GM12892 (cell line): Measurements from ENCODE around the gene HABP4.

Source experiments
- DNase-seq: peaks from one replicate; pipeline ENCODE4 v3.0.0; 2011; ENCODE audit not compliant: insufficient read length
- FAIRE-seq: peaks from 2 replicates; lab custom pipeline; 2011; peaks lifted over from hg19 to GRCh38; lab: Jason Lieb, UNC
- POLR2A ChIP-seq: IDR thresholded peaks from 2 replicates; pipeline ENCODE4 v1.6.1; 2011; ENCODE audit warnings: low read depth, low read length, control low read depth
- POLR2AphosphoS5 ChIP-seq: IDR thresholded peaks from 2 replicates; pipeline ENCODE4 v1.6.1; 2011; ENCODE audit warnings: low read depth, low read length, control low read depth
- TAF1 ChIP-seq: IDR thresholded peaks from 2 replicates; pipeline ENCODE4 v1.6.1; 2011; ENCODE audit warnings: low read depth, mild to moderate bottlenecking, control low read depth, low read length, borderline replicate concordance

HABP4 gene

DNA sequence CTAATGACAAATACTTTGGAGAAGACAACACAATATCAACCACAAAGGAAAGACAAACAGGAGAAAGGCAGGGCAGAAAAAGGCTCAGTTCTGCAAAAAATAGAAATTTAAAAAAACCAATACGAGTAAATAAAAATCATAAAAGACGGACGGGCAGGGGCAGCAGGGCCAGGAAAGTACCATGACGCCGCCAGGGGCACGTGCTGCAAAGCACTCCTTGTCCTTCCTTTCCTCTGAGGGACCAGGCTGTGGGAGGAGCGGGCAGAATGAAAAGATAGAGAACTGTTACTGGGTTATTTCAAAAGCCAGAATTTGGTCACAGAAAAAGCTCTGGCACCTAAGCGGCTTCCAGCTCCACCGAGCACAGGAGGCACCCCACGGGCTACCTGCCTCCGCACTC lies 53.9 kb downstream of the HABP4 start:
- DNase-seq (no peak), FAIRE-seq (no peak)
- TF ChIP-seq TAF1, result no peak
- no peak for TF ChIP-seq POLR2AphosphoS5
- TF ChIP-seq POLR2A, result no peak

DNA sequence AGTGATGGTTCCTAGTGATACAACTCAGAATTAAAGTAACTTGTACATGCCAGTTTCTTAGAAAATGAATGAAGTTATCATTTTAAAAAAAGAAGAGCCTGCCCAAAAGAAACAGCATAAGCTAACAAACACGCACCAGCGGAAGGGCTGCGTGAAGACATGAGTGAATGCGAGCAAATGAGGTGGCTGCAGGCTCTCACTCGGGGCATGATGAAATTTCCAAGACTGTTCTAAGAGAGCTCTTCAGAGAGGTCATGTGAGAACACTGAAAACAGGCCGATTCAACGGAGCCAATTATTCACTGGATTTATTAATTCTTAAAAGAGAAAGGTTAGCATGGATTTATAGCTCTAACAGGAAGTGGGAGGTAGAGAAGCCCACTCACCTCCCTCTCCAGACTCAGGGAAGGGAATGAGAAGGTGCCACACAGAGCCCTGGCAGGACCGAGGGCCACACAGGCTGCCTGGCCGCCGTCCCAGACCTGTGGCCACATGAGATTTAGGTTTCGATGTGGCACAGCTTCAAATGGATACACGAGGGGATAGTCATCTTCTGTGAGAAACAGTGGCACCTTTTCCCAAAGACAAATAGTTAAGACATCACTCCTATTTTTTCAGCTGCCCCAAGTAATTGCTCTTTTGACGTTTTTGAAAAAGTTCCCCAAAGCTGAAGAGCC lies 55.5 kb downstream of the HABP4 start:
- TF ChIP-seq TAF1, result no peak
- TF ChIP-seq POLR2A, result no peak
- TF ChIP-seq POLR2AphosphoS5, result no peak
- no peak for DNase-seq
- FAIRE-seq, result no peak

DNA sequence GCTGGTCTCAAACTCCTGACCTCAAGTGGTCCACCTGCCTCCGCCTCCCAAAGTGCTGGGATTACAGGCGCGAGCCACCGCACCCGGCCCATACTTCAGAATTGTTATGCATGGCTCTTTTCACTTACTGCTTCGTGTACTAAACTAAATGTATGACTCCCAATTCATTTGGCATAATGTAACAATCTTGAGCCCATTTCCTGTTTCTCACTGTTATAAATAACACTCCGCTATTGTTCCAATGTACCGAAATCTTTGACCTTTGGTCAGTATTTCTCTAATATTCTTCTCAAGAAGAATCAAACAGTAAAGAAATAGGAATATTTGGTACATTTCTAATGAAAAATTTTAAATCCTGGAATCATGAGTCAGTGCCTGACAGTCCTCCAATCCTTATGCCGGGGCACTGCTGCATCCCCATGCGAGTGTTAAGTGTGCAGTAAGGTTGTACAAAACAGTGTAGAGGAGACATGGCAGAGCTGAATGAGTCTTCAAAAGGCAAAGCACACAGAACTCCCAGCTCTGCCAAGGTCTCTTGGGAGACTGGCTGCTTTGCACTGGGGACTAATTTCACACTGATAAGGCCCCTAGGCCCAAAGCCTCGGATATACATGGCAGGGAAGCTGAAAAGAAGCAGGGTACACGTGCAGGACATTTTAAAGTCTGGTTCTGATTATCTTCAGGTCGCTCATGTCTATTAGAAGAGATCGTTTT lies 58.4 kb downstream of the HABP4 start:
- DNase-seq (no peak), FAIRE-seq (no peak)
- no peak for TF ChIP-seq TAF1
- no peak for TF ChIP-seq POLR2A
- no peak for TF ChIP-seq POLR2AphosphoS5

DNA sequence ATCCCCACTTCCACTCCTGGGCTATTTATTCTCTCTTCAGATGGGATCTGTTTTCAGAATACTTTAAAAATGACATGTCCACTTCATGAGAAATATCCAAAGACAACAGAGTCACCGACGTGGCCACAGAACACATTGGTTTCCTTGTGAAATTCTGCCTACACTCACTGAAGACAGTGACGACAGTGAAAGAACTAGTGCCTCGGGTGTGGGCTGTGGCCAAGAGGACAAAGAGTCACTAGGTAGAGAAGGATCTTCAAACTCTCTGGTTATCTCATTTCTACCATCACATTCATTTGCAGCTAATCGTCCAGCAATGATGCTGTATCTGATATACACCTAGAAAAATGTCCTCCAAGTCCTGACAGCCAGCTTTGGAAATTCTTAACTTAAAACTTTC lies 59.1 kb downstream of the HABP4 start:
- DNase-seq, result no peak
- no peak for TF ChIP-seq POLR2AphosphoS5
- no peak for TF ChIP-seq POLR2A
- no peak for TF ChIP-seq TAF1
- no peak for FAIRE-seq

DNA sequence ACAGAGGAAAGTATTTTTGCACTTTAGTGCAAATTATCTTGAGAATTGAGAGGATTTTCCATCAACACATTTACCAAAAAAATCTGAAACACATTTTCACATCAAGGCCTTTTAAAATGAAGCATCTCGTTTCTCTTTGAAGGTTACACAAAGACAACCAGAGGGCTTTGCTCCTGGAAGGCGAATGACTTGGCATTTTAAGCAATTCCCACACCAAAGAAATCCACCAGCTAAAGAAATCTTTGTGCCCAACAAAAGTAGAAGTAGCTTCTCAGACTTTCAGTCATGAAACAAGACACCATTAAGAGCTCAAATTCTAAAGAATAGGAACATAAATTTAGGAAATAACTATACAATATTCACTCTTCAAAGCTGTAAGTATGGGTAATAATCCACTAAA lies 59.9 kb downstream of the HABP4 start:
- no peak for DNase-seq
- no peak for FAIRE-seq
- TF ChIP-seq POLR2A (no peak), TAF1 (no peak), POLR2AphosphoS5 (no peak)

DNA sequence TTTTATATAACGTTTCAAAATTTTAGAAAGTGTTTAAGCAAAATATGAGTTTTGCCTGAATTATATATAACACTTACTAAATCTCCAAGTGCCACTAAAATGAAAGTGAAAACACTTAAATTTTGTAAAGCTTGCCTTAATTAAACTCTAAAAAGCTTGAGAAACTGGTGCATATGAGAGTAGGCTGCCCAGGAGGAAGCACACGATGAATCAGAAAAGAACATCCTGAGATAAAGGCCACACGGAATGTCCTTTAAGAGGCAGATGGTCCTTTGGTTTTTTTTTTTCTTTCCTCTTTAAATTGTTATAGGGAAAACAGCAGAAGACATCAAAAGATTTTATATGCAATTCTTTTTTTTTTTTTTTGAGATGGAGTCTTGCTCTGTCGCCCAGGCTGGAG lies 60.3 kb downstream of the HABP4 start:
- no peak for DNase-seq
- no peak for FAIRE-seq
- TF ChIP-seq POLR2A (no peak), POLR2AphosphoS5 (no peak), TAF1 (no peak)

DNA sequence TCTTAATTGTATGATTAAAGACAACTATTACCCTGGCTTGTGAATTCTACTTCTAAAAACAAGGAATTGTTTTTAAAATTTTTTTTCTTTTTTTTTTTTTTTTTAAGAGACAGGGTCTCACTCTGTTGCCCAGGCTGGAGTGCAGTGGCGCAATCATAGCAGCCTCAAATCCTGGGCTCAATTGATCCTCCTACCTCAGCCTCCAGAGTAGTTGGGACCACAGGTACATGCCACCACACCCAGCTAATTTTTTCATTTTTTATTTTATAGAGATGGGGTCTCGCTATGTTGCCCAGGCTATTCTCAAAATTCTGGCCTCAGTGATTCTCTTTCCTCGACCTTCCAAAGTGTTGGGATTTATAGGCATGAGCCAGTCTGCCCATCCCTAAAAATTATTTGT lies 62.3 kb downstream of the HABP4 start:
- DNase-seq (no peak), FAIRE-seq (no peak)
- TF ChIP-seq POLR2A, result no peak

DNA sequence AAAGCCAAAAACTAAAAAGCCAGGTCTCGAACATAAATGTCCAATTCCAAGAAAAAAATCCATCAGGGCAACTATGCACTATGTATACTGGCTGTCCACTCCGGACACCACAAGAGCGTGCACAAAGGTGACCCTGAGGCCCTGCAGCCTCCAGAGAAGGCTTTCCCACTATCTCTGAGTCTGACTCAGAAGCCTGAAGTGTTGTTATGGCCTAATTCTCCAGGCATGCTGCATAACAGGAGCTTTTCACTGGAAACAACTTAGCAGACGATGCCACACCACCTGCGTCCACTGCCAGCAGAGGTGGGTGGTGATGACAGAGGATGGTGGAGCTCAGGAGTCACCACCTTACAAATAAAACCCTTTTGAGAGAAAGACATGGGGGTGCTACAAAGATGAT lies 63.7 kb downstream of the HABP4 start:
- TF ChIP-seq POLR2A (no peak), TAF1 (no peak), POLR2AphosphoS5 (no peak)
- DNase-seq, result no peak

DNA sequence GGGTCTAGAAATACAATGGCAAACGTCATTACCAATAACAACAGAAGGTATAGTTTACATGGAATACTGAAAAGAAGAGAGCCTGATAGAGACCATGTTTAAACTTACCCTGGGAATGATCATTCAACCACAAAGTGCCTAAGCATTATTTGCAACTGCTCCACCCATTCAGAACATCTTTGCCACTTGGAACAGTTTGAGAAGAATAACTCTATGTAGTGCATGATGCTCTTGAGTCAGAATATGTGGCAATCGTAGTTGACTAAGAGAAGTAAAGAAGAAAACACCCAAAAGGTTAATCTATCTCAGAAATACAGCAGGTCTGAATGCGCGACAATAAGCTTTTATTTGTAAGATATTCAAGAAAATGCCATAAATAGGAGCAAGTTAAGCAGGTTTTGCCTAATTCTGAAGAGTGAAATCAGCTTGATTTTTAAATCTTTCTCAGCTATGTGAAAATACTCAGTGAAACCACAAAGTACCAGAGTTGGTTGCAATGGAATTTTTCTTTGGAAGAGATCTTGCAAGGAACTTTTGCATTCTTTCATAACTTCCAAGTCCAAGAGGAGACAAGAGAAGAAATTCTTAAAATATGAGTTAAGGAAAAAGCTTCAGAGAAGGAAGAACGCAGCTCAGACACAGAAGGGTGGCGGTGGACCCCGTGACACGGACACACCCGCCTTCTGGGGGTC lies 64.3 kb downstream of the HABP4 start:
- DNase-seq, result no peak
- TF ChIP-seq POLR2AphosphoS5 (no peak), TAF1 (no peak), POLR2A (no peak)
- FAIRE-seq, result no peak

More for the DNA sequence above, 63.7 kb downstream of the HABP4 start:
- no peak for FAIRE-seq

DNA sequence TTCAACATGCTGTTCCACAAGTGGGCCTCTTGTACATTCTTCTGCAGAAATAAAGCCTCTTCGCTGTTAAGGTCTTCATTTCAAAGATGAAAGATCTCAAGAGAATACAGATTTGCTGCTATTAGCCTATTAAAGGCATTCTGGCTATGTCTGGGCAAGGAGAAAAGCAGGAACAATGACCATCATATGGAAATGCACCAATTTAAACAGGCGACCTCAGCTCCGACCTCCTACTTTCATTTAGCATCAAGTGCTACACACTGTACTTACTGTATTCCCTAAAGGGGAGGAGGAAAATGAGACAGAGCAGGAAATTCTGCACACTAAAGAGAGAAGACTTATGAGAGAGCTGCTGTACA lies 64.8 kb downstream of the HABP4 start:
- DNase-seq, result no peak
- no peak for FAIRE-seq
- TF ChIP-seq TAF1 (no peak), POLR2AphosphoS5 (no peak), POLR2A (no peak)

DNA sequence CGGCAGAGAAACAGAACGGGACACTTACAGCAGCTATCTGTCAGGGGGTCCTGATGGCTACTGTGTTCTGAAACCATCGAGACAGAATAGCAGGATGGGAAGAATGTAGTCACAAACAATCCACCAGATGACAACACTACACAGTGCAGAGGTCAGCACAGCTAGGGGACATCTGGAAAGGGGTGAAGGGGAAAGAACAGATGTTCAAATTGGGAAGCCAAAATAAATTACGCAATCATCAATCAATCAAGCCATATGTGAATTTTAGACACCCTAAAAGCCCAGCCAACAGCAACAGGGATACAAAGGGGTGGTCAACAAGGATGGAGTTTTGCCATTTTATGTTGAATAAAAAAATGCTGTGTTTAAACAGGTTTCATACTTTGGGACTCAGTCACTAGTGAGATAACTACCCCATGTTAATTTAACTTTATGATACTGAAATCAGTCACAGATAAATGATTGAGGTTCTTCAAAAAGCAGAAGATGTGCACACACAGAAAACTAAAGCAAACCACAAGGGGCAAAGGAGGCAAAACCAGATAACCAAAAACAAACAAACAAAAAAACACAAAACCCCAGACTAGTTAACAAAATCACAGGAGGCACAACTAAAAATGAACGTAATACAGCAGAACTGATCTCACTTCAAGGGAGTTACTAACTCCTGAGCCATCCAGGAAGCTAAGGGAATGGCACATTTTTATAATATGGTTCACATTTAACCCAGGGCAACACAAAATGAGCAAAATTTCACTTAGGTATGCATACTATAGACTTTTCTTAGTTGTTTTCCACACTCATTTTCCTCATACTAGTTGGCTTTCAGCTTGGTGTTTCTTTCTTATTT lies 65.9 kb downstream of the HABP4 start:
- FAIRE-seq, result peak; percentile 30
- no peak for DNase-seq
- no peak for TF ChIP-seq TAF1
- no peak for TF ChIP-seq POLR2A
- TF ChIP-seq POLR2AphosphoS5, result no peak
